ENCODE results near the gene ORC3.

ORC3 gene

DNA sequence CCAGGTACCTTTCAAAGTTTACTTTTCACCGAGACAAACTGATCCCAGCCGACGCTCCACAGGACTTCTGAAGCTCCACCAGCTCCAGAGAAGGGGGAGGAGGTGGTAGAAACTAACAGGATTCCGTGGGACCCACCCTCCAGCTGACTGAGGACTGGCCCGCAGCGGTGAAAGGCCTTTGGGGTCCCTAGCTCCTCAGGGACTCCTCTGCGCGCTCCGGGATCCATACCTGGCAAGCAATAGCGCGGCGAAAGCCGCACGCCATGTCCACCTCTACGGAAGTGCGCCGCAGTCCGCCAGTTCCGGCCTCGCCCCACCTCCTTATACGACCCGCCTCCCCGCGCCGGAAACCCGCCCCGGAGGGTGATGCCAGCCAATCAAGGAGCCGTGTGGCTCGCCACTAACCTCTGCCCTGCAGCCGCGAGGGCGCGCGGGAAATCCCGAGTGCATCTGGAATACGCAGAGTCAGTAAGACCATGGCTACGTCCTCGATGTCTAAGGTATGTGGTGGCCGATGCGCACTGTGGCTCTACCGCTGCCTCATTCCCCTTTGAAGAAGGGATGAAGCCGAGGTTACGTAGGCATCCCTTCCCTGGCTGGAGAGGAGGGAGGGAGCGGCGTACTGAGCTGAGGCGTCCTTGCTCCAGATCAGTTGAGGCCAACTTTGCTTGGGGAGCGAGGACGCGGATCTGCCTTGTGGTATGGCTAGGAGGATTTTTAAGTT, at the start of gene ORC3, which contains the start of gene RARS2:
TSS of gene ORC3 (plus strand) at position 443 of the 724 bp plus-strand sequence. CDS start at position 477, 34 bp downstream.
TSS of gene RARS2 (minus strand) at position 295 of the 724 bp plus-strand sequence. CDS start at position 265, 30 bp downstream.
- DNase-seq, result peak; percentile 95

DNA sequence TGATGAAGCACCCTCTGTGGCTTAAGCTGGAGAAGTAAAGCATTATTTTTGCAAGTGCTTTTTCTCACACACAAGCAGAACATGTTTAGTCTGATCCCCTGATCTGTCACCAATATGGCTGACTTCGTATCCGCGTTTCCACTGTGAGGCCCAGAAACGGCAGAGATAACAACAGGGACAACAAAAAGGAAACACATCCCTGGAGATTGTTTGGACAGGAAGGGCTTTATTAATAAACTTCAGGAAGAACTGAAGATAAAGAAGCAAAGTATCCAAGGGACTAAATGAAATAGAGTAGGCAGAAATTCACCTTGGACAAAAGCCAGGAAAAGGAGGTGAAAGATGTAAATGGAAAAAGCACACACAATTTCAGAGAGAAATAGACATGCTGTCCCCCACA, 49.4 kb upstream of the ORC3 start:
- DNase-seq, result no peak

DNA sequence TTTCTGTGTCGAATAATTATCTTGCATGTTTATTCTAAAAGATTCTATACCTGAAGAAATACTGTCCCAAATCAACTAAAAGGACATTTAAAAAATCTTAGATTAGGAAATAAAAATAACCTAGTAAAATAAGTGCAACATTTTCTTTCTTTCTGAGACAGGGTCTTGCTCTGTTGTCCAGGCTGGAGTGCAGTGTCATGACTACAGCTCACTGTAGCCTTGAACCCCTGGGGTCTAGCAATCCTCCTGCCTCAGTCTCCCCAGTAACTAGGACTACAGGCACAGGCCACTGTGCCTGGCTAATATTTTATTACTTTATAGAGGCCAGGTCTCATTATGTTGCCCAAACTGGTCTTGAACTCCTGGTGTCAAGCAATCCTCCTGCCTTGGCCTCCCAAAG, 48.9 kb upstream of the ORC3 start:
- DNase-seq, result no peak

DNA sequence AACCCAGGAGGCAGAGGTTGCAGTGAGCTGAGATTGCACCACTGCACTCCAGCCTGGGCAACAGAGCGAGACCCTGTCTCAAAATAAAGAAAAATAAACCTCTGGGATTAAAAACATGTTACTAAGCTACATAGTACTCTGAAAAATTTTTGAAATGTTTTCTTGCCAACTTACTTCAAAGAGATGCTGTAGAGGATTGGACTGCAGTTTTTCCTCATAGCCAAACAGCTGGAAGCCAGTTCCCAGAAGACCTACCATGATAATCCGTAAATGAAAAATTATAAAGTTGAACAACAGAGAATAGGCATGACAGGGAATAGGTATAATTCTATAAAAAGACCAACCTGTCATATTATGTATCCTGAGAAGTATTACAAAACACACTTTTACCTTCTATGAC, 48.2 kb upstream of the ORC3 start:
- DNase-seq, result no peak

DNA sequence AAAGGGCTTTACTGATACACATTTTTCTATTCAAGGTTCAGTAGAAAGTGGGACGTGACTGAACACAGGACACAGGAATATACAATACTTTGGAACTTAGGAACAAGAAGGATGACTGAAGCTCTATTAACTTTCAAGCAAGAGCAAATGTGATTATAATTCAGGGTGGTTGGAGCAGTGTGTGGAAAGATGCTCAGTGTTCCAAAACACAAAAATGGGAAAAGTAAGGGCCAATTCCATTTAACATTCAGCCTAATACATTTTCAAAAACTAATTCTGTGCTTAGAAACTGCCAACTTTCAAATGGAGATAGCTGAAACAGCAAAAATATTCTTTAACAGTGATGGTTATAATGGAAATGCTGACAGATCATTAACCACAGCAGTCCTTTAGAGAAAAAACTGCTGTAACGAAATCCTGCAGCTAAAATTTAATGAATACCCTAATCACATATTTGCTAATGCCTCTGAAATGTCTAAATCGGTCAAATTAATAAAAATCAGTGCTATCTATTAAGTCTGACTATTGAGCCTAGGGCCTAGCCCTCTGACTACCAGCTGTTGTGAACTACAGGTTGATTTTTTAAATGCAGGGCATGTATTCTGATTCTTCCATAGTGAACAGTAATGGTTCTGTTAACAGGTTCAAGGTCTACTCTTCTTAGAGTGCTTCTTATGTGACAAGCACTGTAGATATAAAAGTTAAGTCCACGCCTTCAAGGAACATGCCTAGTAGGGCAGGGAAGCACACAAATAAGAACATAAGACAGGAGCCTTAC, 46.0 kb upstream of the ORC3 start:
- no peak for DNase-seq

DNA sequence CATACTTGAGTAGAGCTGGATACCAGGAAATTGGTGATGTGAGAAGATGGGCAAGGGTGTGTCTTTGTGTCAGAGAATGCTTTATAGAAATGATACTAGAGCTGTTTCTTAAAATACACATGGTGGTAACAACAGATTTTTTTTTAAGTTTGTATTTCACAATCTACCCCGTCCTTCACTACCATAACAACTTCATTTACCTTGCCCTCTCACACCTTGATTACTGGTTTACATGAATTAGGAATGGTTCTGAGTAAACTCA, 45.5 kb upstream of the ORC3 start:
- no peak for DNase-seq

DNA sequence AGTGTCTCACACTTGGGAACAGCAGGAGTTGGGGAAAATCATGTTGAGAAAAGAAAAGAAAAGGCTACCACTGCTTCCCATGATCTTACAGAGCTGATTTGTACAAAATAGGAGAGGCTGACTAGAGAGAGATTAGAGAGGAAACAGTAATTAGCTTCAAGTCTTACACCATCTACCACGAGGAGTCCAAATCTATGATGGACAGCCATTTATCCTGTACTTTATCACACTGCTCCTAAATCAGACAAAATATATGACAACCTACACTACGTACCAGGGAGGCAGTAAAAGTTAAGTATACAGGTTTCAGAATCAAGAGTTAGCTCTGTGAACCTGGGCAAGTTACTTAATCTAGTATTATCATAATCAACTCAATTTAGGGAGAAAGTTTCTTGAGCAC, 38.1 kb upstream of the ORC3 start:
- no peak for DNase-seq

DNA sequence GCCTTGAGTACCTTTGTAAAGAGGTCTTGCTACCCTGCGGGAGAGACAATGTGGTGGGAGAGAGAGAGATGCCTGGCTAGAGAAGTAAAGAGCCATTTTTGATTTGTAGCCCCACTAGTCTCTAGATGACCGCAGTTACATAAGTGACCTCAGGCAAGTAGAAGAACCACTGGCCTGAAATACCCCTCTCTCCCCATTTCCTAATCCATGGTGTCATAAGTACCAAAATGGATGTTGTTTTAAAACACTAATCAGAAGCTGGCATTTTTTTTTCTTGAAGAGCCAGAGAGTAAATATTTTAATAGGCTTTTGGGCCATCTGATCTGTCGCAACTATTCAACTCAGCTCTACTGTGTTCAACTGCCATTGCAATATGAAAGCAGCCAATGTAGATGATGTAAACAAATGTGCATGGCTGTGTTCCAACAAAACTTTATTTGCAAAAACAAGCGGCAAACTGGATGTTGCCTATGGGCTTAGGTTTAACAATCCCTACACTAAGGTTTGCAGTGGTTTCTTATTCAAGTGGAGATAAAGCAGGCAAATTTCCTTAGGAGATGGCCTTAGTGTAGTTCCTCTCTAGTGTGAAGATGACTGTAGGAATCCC, 36.7 kb upstream of the ORC3 start:
- no peak for DNase-seq

DNA sequence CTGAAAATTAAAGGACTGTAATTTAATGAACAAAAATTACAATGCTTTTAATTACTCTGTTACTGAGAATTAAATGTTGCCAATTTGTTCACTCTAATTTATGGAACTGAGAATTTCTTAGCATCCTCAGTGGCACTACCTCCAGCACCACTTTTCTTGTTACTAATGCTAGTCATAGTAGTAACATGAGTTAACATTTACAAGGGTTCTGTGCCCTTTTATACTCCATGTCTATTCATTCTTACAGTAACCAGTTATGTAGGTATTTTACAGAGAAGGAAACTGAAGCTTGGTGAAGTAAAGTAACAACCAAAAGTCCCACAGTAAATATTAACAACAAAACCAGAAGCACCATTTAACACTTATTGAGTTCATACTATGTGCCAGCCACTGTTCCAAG, 34.4 kb upstream of the ORC3 start:
- DNase-seq, result no peak

DNA sequence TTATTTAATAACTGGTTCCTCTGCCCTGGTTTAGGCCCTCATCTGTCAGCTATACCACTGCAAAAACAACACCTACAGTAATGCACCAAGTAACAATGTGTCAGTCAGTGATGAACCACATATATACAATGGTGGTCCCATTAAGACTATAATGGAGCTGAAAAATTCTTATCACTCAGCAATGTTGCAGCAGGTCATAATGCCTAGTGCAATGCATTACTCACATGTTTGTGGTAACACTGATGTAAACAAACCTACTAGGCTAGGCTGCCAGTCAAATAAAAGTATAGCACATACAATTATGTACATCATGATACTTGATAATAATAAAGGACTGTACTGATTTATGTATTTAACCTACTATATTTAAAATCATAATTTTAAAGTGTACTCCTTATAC, 31.5 kb upstream of the ORC3 start:
- DNase-seq, result no peak

DNA sequence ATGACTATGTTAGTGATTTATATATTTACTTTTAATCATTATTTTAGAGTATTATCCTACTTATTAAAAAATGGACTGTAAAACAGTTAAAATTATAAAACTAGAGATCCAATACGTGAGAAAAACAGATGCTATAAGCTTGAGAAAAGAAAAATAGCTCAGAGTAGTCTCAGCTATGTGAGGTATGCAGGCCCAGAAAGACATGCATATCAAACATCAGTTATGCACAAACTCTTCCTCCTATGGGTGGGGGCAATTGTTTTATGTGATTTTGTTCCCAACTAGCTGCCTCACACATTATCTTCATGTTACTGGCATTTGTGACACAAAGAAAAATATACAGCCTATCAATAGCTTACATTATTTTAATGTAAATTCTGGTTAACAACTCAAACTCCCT, 28.9 kb upstream of the ORC3 start:
- DNase-seq, result no peak

DNA sequence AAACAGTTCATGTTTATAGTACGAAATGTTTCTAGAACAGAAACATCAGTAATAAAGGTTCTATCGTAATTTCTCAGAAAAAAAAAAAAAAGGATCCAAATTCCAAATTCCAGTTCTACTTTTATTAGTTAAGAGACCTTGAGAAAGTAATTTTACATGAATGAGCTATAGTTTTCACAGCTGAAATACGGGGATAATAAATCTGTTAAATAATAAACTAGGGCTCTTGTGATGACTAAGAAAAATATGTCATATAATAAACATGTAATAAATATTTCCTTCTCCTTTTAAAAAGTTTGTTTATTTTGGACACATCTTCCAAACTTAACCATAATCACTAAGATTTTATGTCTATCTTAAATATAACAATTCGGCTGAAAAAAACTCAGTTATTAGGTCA, 17.9 kb upstream of the ORC3 start:
- no peak for DNase-seq

DNA sequence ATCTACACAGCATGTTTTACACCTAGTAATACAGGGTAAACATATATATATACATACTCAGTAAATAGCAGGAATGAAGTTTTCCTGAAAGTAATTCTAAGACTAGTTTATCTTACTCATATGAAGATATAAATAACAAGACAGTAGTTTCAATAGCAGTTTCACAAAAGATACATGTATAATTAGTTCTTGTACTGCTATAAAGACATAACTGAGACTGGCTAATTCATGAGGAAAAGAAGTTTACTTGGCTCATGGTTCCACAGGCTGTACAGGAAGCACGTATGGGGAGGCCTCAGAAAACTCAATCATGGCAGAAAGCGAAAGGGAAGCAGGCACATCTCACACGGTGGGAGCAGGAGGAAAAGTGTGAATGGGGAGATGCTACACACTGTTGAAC, 17.1 kb upstream of the ORC3 start:
- DNase-seq, result no peak

DNA sequence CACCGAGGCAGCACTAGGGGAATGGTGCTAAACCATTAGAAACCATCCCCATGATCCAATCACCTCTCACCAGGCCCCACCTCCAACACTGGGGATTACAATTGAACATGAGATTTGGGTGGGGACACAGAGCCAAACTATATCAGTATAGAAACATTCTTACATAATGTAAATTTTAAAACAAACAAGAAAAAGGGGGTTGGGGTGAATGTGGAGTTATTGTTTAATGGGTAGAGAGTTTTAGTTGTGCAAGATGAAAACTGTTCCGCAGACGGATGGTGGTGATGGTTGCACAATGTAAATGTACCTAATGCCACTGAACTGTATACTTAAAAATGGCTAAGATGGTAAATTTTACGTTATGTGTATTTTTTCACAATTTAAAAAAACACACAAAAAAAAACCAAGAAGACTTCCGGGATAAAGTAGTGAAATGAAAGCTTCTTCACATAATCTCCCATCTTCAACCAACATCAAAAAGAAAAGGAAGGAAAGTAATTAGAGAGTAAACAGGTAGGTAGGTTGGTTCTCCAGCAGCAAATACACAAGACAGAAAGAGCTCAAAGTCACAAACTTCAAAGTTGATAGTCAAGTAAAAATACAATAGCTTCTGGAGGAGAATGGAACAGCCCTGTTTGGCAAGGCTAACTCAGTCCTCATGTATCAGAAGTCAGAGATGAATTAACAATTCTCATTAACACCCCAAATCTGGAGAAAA, 16.5 kb upstream of the ORC3 start:
- no peak for DNase-seq

DNA sequence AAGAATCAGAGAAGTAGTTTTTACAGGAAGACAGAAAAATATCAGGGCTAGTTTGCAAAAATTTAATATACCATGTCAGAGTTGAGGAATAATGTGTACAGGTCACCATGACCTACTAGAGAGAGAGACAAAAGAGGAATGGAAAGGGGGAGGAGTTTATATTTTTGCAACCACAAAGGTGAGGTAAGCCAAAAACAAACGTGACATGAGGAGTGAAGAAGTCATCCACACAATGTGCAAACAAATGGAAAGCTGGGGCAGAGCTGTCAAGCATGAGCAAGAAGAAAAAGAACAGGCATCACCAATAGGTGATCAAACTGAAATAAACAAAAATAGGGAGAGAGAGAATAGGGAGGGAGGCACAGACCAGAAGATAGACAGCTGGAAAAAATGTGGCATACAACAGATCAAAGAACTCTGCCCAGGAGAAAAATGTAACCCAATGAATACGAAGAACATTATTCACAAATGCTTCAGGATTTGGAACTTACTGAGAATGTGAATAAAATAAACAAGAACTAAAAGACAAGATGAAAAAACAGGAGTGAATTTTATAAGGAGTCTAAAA, 15.6 kb upstream of the ORC3 start:
- no peak for DNase-seq

DNA sequence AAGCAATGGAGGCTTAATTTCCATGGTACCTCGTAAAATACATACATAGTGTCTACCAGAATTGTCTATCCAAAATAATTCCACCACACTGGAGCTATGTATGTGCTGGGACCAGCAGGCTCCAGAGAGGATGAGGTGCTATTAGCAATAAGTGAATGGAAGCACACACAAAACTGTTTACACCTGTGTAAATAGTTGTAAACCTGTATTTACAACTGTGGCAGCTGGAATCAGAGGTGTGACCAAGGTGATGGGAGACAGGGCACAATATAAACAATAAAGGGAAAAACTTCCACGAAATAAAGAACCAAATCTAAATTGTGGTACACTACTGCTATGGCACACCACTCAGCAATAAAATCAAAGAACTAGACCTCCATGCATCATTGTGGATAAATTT, 14.5 kb upstream of the ORC3 start:
- DNase-seq, result no peak

DNA sequence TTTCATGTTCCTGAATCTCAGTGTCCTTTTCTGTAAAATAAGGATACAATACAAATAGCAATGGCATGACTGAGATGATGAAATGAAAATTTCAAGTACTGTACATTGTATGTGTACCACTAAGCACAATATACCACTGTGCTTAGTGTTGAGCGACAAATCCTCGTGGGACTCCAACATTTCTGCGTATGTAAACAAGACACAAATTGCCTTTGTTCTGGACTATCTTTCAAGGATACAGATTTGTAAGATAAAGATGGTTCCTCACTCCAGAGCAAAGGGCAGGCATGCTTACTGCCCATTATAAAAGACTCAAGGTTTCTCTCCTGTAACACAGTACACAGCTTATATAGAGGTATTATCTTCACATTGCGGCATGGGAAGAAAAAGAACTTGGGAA, 6.1 kb upstream of the ORC3 start:
- no peak for DNase-seq

DNA sequence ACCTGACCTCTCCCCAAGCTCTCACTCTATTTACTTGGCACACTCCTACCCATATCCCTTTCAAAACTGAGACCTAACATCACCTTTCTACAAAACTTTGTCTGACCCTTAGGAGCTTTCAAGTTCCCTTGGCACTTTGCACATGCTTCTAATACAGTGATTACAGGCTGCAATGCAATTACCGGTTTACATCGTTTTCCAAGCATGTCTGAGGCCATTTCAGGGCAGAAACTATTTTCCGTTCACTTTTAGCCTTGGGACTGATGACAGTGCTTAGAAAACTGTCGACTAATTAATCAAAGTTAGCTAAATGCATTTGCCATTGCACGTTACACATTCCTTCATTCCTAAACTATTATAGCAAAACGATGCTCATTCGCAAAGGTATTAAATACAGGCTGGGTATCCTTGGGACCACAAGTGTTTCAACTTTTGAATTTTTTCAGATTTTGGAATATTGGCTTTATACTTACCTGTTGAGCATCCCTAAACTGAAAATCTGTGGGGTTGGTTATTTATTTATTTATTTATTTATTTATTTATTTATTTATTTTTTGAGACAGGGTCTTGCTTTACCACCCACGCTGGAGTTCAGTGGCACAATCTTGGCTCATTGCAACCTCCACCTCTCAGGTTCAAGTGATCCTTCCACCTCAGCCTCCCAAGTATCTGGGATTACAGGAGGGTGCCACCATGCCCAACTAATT, 3.4 kb upstream of the ORC3 start:
- no peak for DNase-seq

DNA sequence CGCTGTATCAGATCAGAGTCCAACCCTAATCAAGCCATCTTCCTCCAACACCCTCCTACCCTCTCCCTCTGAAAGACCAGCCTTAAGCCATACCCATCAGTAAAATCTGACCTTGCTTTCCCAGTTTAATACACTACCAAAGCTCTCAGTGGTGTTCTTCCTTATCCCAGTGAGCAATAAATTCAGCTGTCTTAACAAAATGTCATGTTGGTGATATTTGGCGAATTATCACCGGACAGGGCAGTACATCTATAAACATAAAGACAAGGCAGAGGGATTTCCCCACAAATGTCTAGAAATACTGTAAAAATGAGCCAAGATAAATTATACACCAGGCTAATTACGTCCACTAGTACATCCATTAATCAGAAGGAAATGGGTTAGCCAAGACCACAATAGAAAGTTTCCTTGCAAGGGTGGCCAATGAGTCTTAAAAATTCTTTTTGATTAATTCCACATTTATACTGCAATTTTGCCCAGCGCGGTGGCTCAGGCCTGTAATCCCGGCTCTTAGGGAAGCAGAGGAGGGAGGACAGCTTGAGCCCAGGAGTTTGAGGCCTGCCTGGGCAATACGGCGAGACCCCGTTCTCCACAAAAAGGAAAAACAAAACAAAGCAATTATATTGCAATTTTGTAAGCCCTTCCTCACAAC, 1.1 kb upstream of the ORC3 start:
- no peak for DNase-seq

DNA sequence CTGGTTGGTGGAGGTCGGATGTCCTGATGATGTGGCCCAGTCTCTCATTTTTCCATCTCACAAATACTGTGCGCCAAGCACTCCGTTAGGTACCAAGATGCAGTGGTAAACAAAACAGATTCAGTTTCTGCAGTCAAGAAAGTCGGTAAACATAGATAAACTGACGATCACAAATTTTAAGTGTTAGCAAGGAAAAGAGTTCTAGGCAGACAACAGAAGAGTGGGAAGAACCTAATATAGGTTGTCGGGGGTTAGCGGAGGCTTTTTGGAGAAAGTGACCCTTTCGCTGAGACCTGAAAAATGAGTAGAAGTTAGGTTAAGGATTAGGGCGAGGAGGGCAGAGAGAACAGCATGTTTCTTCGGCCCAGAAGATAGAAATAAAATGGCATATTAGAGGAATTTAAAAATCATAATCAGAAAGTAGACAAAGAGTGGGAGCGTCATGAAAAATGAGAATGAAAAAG, 514 bp downstream of the ORC3 start:
- DNase-seq, result no peak

DNA sequence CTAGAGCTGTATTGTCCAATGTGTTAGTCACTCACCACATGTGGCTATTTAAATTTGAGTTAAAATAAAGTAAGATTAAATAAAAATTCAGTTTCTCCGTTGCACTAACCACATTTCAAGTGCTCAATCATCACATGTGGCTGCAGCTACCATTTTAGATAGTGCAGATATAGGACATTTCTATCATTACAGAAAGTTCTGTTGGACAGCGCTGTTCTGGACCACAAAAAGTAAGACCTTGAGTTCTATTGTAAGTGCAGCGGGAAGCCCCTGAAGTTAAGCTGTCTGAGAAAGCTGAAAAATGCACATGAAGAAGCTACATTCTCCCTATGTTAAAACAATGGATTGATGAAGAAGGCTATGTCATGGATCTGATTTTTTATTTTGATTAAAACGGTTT, 1.1 kb downstream of the ORC3 start:
- DNase-seq, result no peak

DNA sequence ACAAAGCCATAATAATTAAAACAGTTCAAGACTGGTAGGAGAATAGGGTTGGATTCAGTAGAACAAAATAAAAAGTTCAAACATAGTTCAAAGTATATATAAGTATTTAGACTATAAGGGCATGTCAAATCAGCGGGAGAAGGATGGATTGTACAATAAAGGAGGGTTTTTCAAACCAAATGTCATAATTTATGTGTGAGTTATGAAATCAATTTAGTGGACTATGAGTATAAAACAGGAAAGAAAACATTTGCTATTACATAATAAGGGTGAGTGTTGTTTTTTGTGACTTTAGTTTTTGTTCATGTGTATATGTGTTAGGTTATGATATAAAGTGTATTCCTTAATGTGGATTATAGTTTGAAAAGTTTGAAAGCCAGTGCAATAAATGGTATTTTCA, 10.6 kb downstream of the ORC3 start:
- no peak for DNase-seq

Data from stimulated activated CD4-positive, alpha-beta T cell treated with anti-CD3 and anti-CD28 coated beads, Interleukin-1b, Interleukin-23, amount 100 ng/mL, for 48 hours (primary cell).